GM12891 (cell line): Measurements from ENCODE around the gene TAOK3.

ENCODE experiments used
- POLR2A ChIP-seq: IDR thresholded peaks from 2 replicates; pipeline ENCODE4 v1.6.1; 2011; ENCODE audit warnings: low read depth, low read length, control low read depth
- SPI1 ChIP-seq: IDR thresholded peaks from 2 replicates; pipeline ENCODE4 v1.6.1; 2011; ENCODE audit warnings: low read depth, low read length, control low read depth

- TF ChIP-seq POLR2A: no peak
- no peak for TF ChIP-seq SPI1
Measured at GRCh38 chr12:118315821-118316220, 56.9 kb downstream of the TAOK3 start.
